Measurements from ENCODE around the gene CD160.
"Not testable (repeated sequence)": the region's sequence is repeated elsewhere in the genome, so short reads cannot be mapped to it uniquely, and the experiment has no call there.

The CD160 gene

GRCh38 chr1:145714524-145715111, 4.7 kb upstream of the CD160 start:
- Histone ChIP-seq H2AFZ (ENCODE audit: low read depth, low read length) (no peak overlapping the region), H4K20me1 (ENCODE audit: insufficient read depth, low read length) (no peaks in the 10 kb centered on the region), H3K9me3 (ENCODE audit: insufficient read depth, low read length, severe bottlenecking) (no peaks in the 10 kb centered on the region), H3K4me2 (ENCODE audit: insufficient read depth, low read length) (no peak overlapping the region), H3K79me2 (ENCODE audit: insufficient read depth, low read length) (no peaks in the 10 kb centered on the region), H3K27ac (ENCODE audit: low read length) (no peak overlapping the region), H3K4me1 (ENCODE audit: insufficient read depth, low read length) (no peaks in the 10 kb centered on the region), H3K27me3 (ENCODE audit: insufficient read depth, low read length, poor library complexity) (no peaks in the 10 kb centered on the region), H3K36me3 (ENCODE audit: insufficient read depth, low read length) (no peaks in the 10 kb centered on the region), H3K4me3 (ENCODE audit: low read depth in 1 of 2, low read length in 2 of 2) (no peak overlapping the region), H3K9ac (ENCODE audit: low read depth, low read length) (no peak overlapping the region)
- ATAC-seq (ENCODE audit: insufficient read depth, low read depth), result no peak
- TF ChIP-seq CTCF (IDR thresholded peaks at IDR 0.05; ENCODE audit: borderline replicate concordance, extremely low read depth, low read length, poor library complexity, severe bottlenecking) (no peak), EZH2 (IDR thresholded peaks at IDR 0.05; ENCODE audit: borderline replicate concordance, low read depth, low read length, severe bottlenecking) (no peak)
- no peak for DNase-seq

DNA sequence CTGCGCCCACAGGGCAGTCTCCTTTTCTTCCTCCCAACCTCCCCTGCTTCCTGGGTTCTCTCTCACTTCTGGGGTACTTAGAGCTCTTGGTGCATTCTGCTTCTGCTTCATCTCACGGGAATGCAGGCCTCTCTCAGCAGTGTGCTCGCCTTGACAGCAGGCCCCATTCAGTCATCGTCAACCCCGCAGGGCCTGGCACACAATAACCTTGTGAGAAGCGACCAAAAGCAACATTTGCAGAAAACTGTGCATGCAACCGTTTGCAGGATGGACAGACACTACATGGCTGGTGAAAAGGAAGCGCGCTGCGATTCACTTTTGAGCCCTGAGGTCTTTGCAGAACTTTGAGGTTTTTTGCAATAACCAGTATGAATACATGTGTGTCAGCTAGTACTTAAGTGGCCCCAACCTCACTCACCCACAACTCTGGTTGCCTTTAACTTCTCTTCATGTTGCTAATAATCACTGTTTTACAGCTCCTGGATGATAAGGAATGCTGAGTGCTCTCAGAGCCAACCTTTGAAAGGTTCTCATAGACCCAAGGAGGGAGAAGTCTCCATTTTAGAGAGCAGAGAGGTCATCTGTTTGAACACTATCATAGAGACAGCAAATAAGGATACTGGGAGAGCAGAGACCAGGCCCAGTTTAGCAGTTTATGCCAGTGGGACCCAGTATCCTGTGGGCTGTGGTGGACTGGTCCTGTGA, 2.5 kb upstream of the CD160 start:
- no peak overlapping the region for H2AFZ ChIP-seq (ENCODE audit: low read depth, low read length)
- H3K9ac ChIP-seq (ENCODE audit: low read depth, low read length), result no peak overlapping the region
- no peaks in the 10 kb centered on the region for H3K36me3 ChIP-seq (ENCODE audit: insufficient read depth, low read length)
- DNase-seq, result no peak
- no peak overlapping the region for H3K4me2 ChIP-seq (ENCODE audit: insufficient read depth, low read length)
- H3K4me3 ChIP-seq (ENCODE audit: low read depth in 1 of 2, low read length in 2 of 2), result no peak overlapping the region
- TF ChIP-seq CTCF (IDR thresholded peaks at IDR 0.05; ENCODE audit: borderline replicate concordance, extremely low read depth, low read length, poor library complexity, severe bottlenecking) (no peak), EZH2 (IDR thresholded peaks at IDR 0.05; ENCODE audit: borderline replicate concordance, low read depth, low read length, severe bottlenecking) (no peak)
- peaks cover 4% of the 10 kb centered on the region; the same call in 1 of the 2 replicates for H3K4me1 ChIP-seq (ENCODE audit: insufficient read depth, low read length)
- ATAC-seq (ENCODE audit: insufficient read depth, low read depth), result no peak
- H3K27ac ChIP-seq (ENCODE audit: low read length), result no peak overlapping the region
- H3K79me2 ChIP-seq (ENCODE audit: insufficient read depth, low read length), result no peaks in the 10 kb centered on the region
- no peaks in the 10 kb centered on the region for H3K9me3 ChIP-seq (ENCODE audit: insufficient read depth, low read length, severe bottlenecking)
- H3K27me3 ChIP-seq (ENCODE audit: insufficient read depth, low read length, poor library complexity), result no peaks in the 10 kb centered on the region
- H4K20me1 ChIP-seq (ENCODE audit: insufficient read depth, low read length), result no peaks in the 10 kb centered on the region

- Histone ChIP-seq H3K9me3 (ENCODE audit: insufficient read depth, low read length, severe bottlenecking) (no peaks in the 10 kb centered on the region), H3K9ac (ENCODE audit: low read depth, low read length) (no peak overlapping the region), H3K27ac (ENCODE audit: low read length) (no peak overlapping the region), H3K27me3 (ENCODE audit: insufficient read depth, low read length, poor library complexity) (no peaks in the 10 kb centered on the region), H4K20me1 (ENCODE audit: insufficient read depth, low read length) (no peaks in the 10 kb centered on the region), H3K36me3 (ENCODE audit: insufficient read depth, low read length) (no peaks in the 10 kb centered on the region), H3K4me1 (ENCODE audit: insufficient read depth, low read length) (peaks cover 4% of the 10 kb centered on the region; the same call in 1 of the 2 replicates), H3K4me3 (ENCODE audit: low read depth in 1 of 2, low read length in 2 of 2) (no peak overlapping the region), H3K79me2 (ENCODE audit: insufficient read depth, low read length) (no peaks in the 10 kb centered on the region), H2AFZ (ENCODE audit: low read depth, low read length) (no peak overlapping the region), H3K4me2 (ENCODE audit: insufficient read depth, low read length) (no peak overlapping the region)
- no peak for DNase-seq
- no peak for TF ChIP-seq EZH2 (IDR thresholded peaks at IDR 0.05; ENCODE audit: borderline replicate concordance, low read depth, low read length, severe bottlenecking)
- TF ChIP-seq CTCF (IDR thresholded peaks at IDR 0.05; ENCODE audit: borderline replicate concordance, extremely low read depth, low read length, poor library complexity, severe bottlenecking), result no peak
- no peak for ATAC-seq (ENCODE audit: insufficient read depth, low read depth)
Measured at GRCh38 chr1:145717833-145718232, 1.5 kb upstream of the CD160 start.

DNA sequence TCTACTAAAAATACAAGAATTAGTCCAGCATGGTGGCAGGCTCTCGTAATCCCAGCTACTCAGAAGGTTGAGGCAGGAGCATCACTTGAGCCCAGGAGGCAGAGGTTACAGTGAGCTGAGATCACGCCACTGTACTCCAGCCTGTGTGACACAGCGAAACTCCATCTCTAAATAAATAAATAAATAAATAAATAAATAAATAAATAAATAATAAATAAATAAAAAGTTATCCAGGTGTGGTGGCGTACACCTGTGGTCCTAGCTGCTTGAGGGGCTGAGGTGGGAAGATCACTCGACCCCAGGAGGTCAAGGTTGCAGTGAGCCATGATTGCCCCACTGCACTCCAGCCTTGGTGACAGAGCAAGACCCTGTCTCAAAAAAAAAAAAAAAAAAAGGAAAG, 834 bp upstream of the CD160 start:
- ATAC-seq (ENCODE audit: insufficient read depth, low read depth); H3K79me2 ChIP-seq (ENCODE audit: insufficient read depth, low read length); H3K9me3 ChIP-seq (ENCODE audit: insufficient read depth, low read length, severe bottlenecking); H3K4me3 ChIP-seq (ENCODE audit: low read depth in 1 of 2, low read length in 2 of 2); H4K20me1 ChIP-seq (ENCODE audit: insufficient read depth, low read length); H2AFZ ChIP-seq (ENCODE audit: low read depth, low read length); H3K36me3 ChIP-seq (ENCODE audit: insufficient read depth, low read length); H3K9ac ChIP-seq (ENCODE audit: low read depth, low read length); H3K27me3 ChIP-seq (ENCODE audit: insufficient read depth, low read length, poor library complexity); DNase-seq; H3K4me2 ChIP-seq (ENCODE audit: insufficient read depth, low read length); H3K27ac ChIP-seq (ENCODE audit: low read length); H3K4me1 ChIP-seq (ENCODE audit: insufficient read depth, low read length): not testable (repeated sequence)
